HCT116 (cell line): ENCODE results near the gene KIRREL3. TPM values are rescaled to one million over a fixed set of nuclear protein-coding genes. Genes with fewer than 3 reads are reported as not detected.

Experiments
- ATAC-seq: fragments of 200-7000 bp; cut with Tn5 transposase; 2 replicates; pipeline ENCODE4 v1.9.1; 2020; ENCODE audit warnings: mild to moderate bottlenecking, moderate library complexity
- BruUV-seq: library from RNA; stranded (reverse); fragments of 400-500 nt; replicated peaks from 2 replicates; lab custom pipeline; 2021; lab: Mats Ljungman, UMichigan
- CTCF ChIA-PET: fragments of 300-600 bp; sonication (Branson Sonifier 250); formaldehyde crosslinking; loops from one replicate; lab custom pipeline; 2021; ENCODE audit warnings: antibody characterized with exemption; lab: Charles Lee
- POLR2A ChIA-PET: fragments of 300-600, 350-600 bp; sonication (Branson Sonifier 250); formaldehyde crosslinking; loops from one replicate; lab custom pipeline; 2021; ENCODE audit warnings: antibody characterized with exemption; lab: Charles Lee
- RAD21 ChIA-PET, 2 experiments: fragments of 300-600 bp; sonication (Branson Sonifier 250); formaldehyde crosslinking; loops; one replicate each; lab custom pipeline; 2023; ENCODE audit warnings: low total read pairs in 2 of 2; ENCODE audit not compliant: uncharacterized antibody in 2 of 2, unreplicated experiment in 2 of 2, low non-redundant PET in 1 of 2; lab: Charles Lee
- DNase-seq: peaks from one replicate; pipeline ENCODE4 v3.0.0-alpha.2; 2010; ENCODE audit warnings: low read depth, low spot score
- H2AFZ ChIP-seq: fragments of 200-600 bp; shearing (Covaris generic), sonication (generic); 2 replicates; pipeline ENCODE4 v1.6.1; 2017; ENCODE audit warnings: low read depth, mixed run types, mixed read lengths, antibody characterized with exemption, low read length; ENCODE audit not compliant: poor library complexity, severe bottlenecking
- H3K27ac ChIP-seq: 2 replicates; pipeline ENCODE4 v1.5.1; 2012; ENCODE audit warnings: low read depth, low read length
- H3K27me3 ChIP-seq: fragments of 200-600 bp; sonication (generic); 2 replicates; pipeline ENCODE4 v1.6.1; 2016; ENCODE audit warnings: mixed run types, low read length, mixed read lengths; ENCODE audit not compliant: insufficient read depth
- H3K36me3 ChIP-seq, 2 experiments: fragments of 200-500 bp in 1 of 2; fragments of 200-600 bp in 1 of 2; sonication (Bioruptor generic) in 1 of 2; sonication (generic) in 1 of 2; 2 replicates each; pipeline versions ENCODE4 v1.5.1 to v1.6.1; 2014 to 2016; ENCODE audit warnings: low read length in 2 of 2, inconsistent platforms in 1 of 2, mixed read lengths in 1 of 2, mixed run types in 1 of 2; ENCODE audit not compliant: insufficient read depth in 2 of 2, control insufficient read depth in 1 of 2
- H3K4me1 ChIP-seq, 2 experiments: fragments of 200-600 bp in 1 of 2; sonication (generic) in 1 of 2; 2 replicates each; pipeline versions ENCODE4 v1.5.1 to v1.6.1; 2012 to 2017; ENCODE audit warnings: low read length in 2 of 2, inconsistent platforms in 1 of 2, mild to moderate bottlenecking in 1 of 2, mixed read lengths in 1 of 2, mixed run types in 1 of 2, moderate library complexity in 1 of 2; ENCODE audit not compliant: insufficient read depth in 2 of 2, control insufficient read depth in 1 of 2
- H3K4me2 ChIP-seq: fragments of 200-600 bp; sonication (generic); 2 replicates; pipeline ENCODE4 v1.6.1; 2017; ENCODE audit warnings: mixed run types, low read length, mixed read lengths
- H3K4me3 ChIP-seq, 2 experiments: fragments of 200-600 bp in 1 of 2; sonication (generic) in 1 of 2; replicated peaks in 1 of 2; 2 replicates each; pipeline ENCODE4 v1.5.1; 2011 to 2016; ENCODE audit warnings: low read length in 2 of 2, control low read depth in 1 of 2, low read depth in 1 of 2, mild to moderate bottlenecking in 1 of 2, mixed read lengths in 1 of 2, mixed run types in 1 of 2
- H3K79me2 ChIP-seq: fragments of 200-600 bp; sonication (generic); 2 replicates; pipeline ENCODE4 v1.6.1; 2017; ENCODE audit warnings: mild to moderate bottlenecking, mixed run types, low read length, moderate library complexity, mixed read lengths; ENCODE audit not compliant: insufficient read depth
- H3K9ac ChIP-seq: fragments of 200-600 bp; sonication (generic); 2 replicates; pipeline ENCODE4 v1.6.1; 2016; ENCODE audit warnings: low read length, mixed read lengths
- H3K9me2 ChIP-seq: fragments of 200-600 bp; sonication (generic), shearing (Covaris generic); 2 replicates; pipeline ENCODE4 v1.6.1; 2017; ENCODE audit warnings: mixed run types, mild to moderate bottlenecking, moderate library complexity; ENCODE audit not compliant: insufficient read depth
- H3K9me3 ChIP-seq, 2 experiments: fragments of 200-500 bp in 1 of 2; fragments of 200-600 bp in 1 of 2; sonication (Bioruptor generic) in 1 of 2; sonication (generic) in 1 of 2; 2 replicates each; pipeline ENCODE4 v1.6.1; 2014 to 2017; ENCODE audit warnings: low read length in 2 of 2, mixed read lengths in 2 of 2, inconsistent platforms in 1 of 2, low read depth in 1 of 2, mild to moderate bottlenecking in 1 of 2, mixed run types in 1 of 2, moderate library complexity in 1 of 2; ENCODE audit not compliant: control insufficient read depth in 1 of 2, insufficient read depth in 1 of 2
- H4K20me1 ChIP-seq: fragments of 200-600 bp; sonication (generic), shearing (Covaris generic); 2 replicates; pipeline ENCODE4 v1.6.1; 2017; ENCODE audit warnings: mixed run types, mild to moderate bottlenecking, moderate library complexity; ENCODE audit not compliant: insufficient read depth
- CBX3 ChIP-seq: IDR thresholded peaks from 2 replicates; pipeline ENCODE4 v1.6.1; 2012; ENCODE audit warnings: low read depth
- ELF1 ChIP-seq: IDR thresholded peaks from 2 replicates; pipeline ENCODE4 v1.6.1; 2012; ENCODE audit warnings: low read depth, borderline replicate concordance
- EZH2phosphoT487 ChIP-seq: fragments of 200-600 bp; IDR thresholded peaks from 2 replicates; pipeline ENCODE4 v1.6.1; 2018; ENCODE audit warnings: antibody characterized with exemption, borderline replicate concordance
- JUND ChIP-seq: IDR thresholded peaks from 2 replicates; pipeline ENCODE4 v1.6.1; 2012
- SIN3A ChIP-seq: IDR thresholded peaks from 2 replicates; pipeline ENCODE4 v1.6.1; 2012; ENCODE audit warnings: low read depth
- SP1 ChIP-seq: IDR thresholded peaks from 2 replicates; pipeline ENCODE4 v1.6.1; 2012; ENCODE audit warnings: low read depth
- ZFX ChIP-seq: fragments of 450-650 bp; IDR thresholded peaks from 2 replicates; pipeline ENCODE4 v1.6.1; 2017
- ZNF274 ChIP-seq: fragments of 200-500 bp; sonication (Bioruptor generic); IDR thresholded peaks from 2 replicates; pipeline ENCODE4 v1.6.1; 2014; ENCODE audit warnings: mild to moderate bottlenecking, low read depth, low read length, inconsistent platforms
- intact Hi-C: fragments of 100-400 bp; cut with micrococcal nuclease; formaldehyde crosslinking; loops from 2 replicates; pipeline ENCODE4 v1.10.0; 2022
- total RNA-seq: library from RNA; stranded (reverse); gene quantifications from one replicate; pipeline ENCODE4 v1.2.1, GENCODE V29; 2021; ENCODE audit not compliant: unreplicated experiment

KIRREL3 gene
- total RNA-seq, 1 experiment from 2014 or later, result not detected

DNA sequence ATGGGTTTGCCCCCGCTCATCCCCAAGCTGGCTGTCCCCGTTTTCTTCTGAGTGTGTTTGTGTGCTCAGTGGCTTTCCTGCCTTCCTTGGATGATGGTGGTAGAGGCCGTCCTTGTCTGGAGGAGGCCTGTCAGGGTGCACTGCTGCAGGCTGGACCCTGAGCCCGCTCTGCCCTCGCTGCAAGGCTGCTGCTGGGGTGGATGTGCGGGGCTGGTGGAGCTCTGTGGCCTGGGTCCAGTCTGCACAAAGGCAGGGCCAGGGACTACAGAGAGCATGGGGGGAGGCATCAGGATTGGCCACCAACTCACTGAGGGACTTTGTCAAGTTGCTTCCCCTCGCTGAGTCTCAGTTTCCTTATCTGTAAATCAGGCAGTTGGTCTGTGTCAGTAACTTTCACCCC, 275.0 kb downstream of the KIRREL3 start:
- CTCF ChIA-PET, result no interaction called here
- no peak overlapping the region for H2AFZ ChIP-seq
- H4K20me1 ChIP-seq, result no peaks in the 10 kb centered on the region
- H3K27me3 ChIP-seq, result peaks cover 47% of the 10 kb centered on the region
- intact Hi-C loops, result loop anchor here (10.0 kb wide), 1 partner anchor 59 kb away; no protein-coding TSS in a partner anchor
- ATAC-seq (no peak), DNase-seq (no peak)
- RAD21 ChIA-PET, result no interaction called here
- no TSS peak for BruUV-seq
- TF ChIP-seq SP1 (no peak), EZH2phosphoT487 (no peak), ZFX (no peak), ZNF274 (no peak), CBX3 (no peak), ELF1 (no peak)
- H3K27ac ChIP-seq, result no peak overlapping the region
- H3K9me3 ChIP-seq, result no peaks in the 10 kb centered on the region
- H3K9ac ChIP-seq, result no peak overlapping the region
- H3K9me2 ChIP-seq, result no peaks in the 10 kb centered on the region
- H3K4me1 ChIP-seq, result no peaks in the 10 kb centered on the region
- no peaks in the 10 kb centered on the region for H3K79me2 ChIP-seq
- no peak overlapping the region for H3K4me3 ChIP-seq
- POLR2A ChIA-PET, result no interaction called here
- H3K36me3 ChIP-seq, result no peaks in the 10 kb centered on the region
- H3K4me2 ChIP-seq, result no peak overlapping the region

DNA sequence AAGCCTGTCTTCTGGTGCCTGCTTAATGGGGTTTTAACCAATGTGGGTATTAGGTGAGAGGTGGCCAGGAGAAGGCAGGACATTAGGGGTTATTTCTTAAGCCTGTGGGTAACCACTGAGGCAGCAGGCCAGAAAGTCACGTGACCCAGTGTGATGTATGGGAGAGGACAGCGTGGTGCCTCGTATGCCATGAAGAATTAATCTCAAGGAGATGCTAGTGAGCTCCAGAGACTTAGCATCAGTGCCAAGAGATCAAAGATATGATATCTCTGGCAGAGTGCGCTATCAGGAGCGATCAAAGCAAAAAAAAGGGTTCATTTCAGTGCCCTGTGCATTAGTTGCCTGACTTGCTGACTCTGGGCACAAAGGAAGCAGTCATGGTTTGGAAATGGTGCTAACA, 275.5 kb downstream of the KIRREL3 start:
- CTCF ChIA-PET, result no interaction called here
- no peak for TF ChIP-seq JUND
- no peak for TF ChIP-seq SIN3A
- no peaks in the 10 kb centered on the region for H4K20me1 ChIP-seq
- H3K36me3 ChIP-seq, result no peaks in the 10 kb centered on the region
- no peaks in the 10 kb centered on the region for H3K4me1 ChIP-seq
- POLR2A ChIA-PET, result no interaction called here
- DNase-seq (no peak), ATAC-seq (no peak)
- no peaks in the 10 kb centered on the region for H3K9me3 ChIP-seq
- H2AFZ ChIP-seq, result no peak overlapping the region
- intact Hi-C loops, result loop anchor here (10.0 kb wide), 1 partner anchor 60 kb away; no protein-coding TSS in a partner anchor
- H3K27ac ChIP-seq, result no peak overlapping the region
- peaks cover 47% of the 10 kb centered on the region for H3K27me3 ChIP-seq
- H3K79me2 ChIP-seq, result no peaks in the 10 kb centered on the region
- BruUV-seq, result no TSS peak
- no peaks in the 10 kb centered on the region for H3K9me2 ChIP-seq
- H3K4me2 ChIP-seq, result no peak overlapping the region
- RAD21 ChIA-PET, result no interaction called here
- no peak overlapping the region for H3K4me3 ChIP-seq
- no peak overlapping the region for H3K9ac ChIP-seq
